SKM-1 (cell line): ENCODE measurements around the gene HPSE.
"Not testable (repeated sequence)": the region's sequence is repeated elsewhere in the genome, so short reads cannot be mapped to it uniquely, and the experiment has no call there.

ENCODE experiments used
- DNase-seq: peaks from one replicate; lab custom pipeline; 2025; ENCODE audit not compliant: unreplicated experiment; lab: John Stamatoyannopoulos, UW

Gene HPSE

DNA sequence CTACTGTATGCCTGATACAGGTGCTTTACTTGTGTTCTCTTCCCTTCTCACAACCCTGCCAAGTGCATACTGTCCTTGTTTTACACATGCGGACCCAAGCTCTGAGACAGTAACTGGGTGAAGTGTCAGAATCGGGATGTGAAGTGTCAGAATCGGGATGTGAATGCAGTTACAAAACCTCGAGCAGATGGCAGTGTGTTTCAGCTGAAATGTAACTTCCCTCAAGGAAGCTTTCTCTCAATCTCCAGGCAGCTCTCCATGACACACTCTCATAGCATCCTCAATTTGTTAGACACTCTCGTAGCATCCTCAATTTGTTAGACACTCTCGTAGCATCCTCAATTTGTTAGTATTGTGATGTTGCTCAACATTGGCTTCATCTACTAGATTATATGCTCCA is 1.1 kb upstream of the HPSE start:
- peak; percentile 12 for DNase-seq

GRCh38 chr4:83331956-83332355 is 2.7 kb downstream of the HPSE start:
- DNase-seq = no peak

DNA sequence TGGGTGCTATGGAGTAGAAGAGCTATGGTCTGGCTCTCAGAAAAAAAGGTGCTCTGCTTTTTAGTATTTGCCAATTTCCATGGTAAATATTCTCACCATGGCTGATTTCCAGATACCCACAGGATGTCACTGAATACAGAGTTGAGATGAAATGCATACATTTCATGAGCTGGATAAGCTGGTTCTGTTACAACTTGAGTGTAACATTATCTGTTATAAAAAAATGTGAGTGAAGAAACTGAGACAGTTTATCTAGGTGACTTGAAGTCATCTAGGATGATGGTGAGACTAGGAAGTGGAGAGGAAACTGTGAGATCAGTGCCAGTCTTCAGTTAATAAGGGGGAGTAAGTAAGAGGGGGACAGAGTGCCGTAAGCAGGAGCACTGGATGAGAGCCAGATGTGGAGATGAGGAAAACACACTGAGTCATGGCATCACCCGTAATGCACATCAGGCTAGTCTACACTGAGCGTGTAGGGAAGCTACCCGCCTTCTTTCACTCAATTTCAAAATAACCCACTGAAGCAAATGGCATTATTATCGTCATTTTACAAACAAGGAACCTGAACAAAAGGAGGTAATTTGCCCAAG is 5.0 kb downstream of the HPSE start:
- DNase-seq = no peak

- no peak for DNase-seq
These were observed 6.0 kb downstream of the HPSE start for GRCh38 chr4:83328521-83329187.

GRCh38 chr4:83326546-83326945 is 8.1 kb downstream of the HPSE start:
- DNase-seq = no peak

DNA sequence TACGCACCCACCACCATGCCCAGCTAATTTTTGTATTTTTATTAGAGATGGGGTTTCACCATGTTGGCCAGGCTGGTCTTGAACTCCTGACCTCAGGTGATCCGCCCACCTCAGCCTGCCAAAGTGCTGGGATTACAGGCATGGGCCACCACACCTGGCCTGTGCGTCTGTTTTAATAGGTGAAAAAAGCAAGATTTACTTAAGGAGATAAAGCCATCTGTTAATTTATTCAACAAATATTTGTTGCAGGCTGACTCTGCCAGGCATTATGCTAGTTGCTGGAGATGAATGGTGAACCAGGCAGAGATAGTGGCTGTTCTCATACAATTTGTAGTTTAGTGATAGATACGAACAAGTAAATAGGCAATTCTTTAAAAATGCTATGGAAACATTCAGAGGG is 9.3 kb downstream of the HPSE start:
- not testable (repeated sequence) for DNase-seq

- DNase-seq = no peak
These were observed 11.5 kb downstream of the HPSE start for GRCh38 chr4:83323136-83323535.

DNA sequence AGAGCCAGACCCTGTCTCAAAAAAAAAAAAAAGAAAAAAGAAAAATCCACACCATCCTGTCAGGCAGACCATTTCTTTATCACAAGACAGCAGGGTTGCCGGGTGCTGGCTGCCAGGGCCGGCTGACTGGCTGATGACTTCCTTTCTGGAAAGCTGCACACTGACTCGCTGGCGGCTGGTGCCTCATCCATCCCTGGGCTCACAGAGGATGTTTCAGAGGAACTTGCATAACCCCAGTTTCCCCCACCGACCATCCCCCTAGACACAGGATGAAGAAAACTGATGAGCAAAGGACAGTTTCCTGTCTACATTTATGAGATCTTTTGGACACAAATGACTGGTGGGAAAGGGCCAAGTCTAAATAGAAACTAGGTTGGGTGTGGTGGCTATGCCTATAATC is 14.1 kb downstream of the HPSE start:
- peak; percentile 85 for DNase-seq

- DNase-seq = no peak
These were observed 16.0 kb downstream of the HPSE start for GRCh38 chr4:83318666-83319065.

DNA sequence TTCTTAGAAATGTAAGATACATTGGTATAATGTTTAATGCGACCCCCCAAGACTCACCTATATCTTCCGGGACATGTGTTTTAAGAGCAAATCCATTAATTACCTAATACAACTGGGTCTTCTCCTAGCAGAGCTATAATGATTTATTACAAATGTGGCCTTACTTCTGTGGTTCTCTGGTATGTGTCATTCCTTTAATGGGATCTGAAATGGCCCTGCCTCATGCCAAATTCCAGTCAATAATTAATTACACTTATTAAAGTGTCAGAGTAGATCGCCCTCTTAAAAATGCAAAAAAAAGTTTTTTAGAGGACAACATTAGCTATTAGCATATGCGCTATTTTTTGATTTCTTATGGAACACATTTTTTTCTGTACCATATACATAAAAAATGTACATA is 17.0 kb downstream of the HPSE start:
- no peak for DNase-seq

GRCh38 chr4:83316459-83317165 is 18.0 kb downstream of the HPSE start:
- DNase-seq = peak; percentile 95

GRCh38 chr4:83315341-83315870 is 19.2 kb downstream of the HPSE start:
- DNase-seq = no peak

- DNase-seq = no peak
These were observed 26.0 kb downstream of the HPSE start for GRCh38 chr4:83308672-83309071.

- DNase-seq = no peak
These were observed 26.7 kb downstream of the HPSE start for GRCh38 chr4:83307920-83308319.

DNA sequence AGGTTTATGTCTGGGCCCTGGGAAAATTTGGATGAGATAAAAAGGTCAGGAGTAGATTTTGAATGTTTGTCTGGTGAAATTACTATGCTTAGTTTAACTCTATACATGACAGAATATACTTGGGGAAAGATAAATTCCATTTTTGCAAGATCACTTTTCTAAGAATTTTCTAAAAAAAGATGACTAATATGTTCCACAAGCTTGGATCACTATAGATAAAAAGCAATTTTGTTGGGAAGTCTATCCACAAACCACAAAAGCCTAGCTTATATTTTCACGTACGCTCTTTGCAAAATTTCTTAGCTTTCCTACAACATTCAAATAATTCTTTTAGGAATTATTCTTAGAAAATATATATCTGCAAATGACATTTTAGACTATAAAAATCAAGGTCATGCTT is 29.5 kb downstream of the HPSE start:
- DNase-seq = no peak

DNA sequence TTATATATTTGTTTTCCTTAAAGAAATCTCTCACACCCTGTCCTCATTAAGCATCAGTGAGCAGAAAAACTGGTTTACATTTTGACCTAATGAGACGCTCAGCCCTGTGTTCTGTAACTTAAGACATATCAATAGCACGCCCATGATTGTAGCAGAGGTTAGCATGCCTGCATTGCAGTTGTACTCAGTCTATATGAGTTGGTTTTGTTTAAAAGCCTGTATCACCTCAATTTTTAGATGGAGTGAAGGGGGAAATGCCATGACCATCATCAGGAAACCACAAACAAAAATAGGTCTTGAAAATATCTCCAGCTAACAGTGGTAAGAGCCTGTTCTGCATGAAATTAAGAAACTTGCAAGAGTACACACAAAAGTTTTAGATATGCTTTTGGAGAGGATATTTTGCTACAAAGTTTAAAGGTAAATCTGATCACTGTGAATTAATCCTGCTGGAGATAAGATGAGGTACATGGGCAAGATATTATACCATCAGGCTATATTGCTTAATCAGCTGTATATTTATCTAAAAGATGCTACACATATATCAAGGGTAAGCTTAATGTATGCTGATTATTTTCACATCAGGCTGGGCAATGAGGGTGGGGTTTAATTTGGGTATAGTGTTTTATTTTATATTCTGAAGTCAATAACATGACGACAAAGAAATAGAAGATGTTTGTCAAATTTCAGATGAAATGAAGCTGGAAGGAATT is 36.9 kb downstream of the HPSE start:
- no peak for DNase-seq

GRCh38 chr4:83293305-83294046 is 41.2 kb downstream of the HPSE start:
- no peak for DNase-seq

DNA sequence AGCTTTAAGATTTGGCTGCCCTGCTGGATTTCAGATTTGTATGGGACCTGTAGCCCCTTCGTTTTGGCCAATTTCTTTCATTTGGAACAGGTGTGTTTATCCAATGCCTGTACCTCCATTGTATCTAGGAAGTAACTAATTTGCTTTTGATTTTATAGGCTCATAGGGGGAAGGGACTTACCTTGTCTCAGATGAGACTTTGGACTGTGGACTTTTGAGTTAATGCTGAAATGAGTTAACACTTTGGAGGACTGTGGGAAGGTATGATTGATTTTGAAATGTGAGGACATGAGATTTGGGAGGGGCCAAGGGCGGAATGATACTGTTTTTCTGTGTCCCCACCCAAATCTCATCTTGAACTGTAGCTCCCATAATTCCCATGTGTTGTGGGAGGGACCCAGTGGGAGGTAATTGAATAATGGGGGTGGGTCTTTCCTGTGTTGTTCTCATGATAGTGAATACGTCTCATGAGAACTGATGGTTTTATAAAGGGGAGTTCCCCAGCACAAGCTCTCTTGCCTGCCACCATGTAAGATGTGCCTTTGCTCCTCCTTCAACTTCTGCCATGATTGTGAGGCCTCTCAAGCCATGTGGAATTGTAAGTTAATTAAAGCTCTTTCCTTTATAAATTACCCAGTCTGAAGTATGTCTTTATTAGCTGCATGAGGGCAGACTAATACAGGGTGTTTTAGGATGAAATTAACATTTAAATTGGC is 44.4 kb downstream of the HPSE start:
- DNase-seq = not testable (repeated sequence)

DNA sequence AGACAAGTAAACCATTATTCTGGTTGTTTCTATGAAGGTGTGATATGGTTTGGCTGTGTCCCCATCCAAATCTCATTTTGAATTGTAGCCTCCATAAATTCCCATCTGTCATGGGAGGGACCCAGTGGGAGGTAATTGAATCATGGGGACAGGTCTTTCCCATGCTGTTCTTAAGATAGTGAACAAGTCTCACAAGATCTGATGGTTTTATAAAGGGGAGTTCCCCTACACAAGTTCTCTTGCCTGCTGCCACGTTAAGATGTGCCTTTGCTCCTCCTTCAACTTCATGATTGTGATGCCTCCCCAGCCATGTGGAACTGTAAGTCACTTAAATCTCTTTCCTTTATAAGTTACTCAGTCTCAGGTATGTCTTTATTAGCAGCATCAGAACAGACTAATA is 46.3 kb downstream of the HPSE start:
- not testable (repeated sequence) for DNase-seq

DNA sequence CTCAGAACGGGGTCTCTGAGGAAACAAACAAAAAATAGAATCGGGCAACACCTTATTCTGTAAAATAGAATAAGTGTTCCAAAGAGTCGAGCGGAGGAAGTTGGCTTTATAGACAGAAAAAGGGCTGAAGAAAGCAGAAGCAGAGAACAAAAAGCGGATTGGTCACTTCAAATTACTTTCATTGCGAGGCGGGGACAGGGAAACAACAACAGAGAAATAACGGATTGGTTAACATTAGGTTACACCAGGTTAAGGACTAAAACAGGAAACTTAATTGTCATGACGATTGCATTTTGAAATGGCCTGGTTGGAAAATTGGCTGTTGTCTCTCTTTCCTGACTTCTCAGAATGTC is 49.6 kb downstream of the HPSE start:
- peak; percentile 91 for DNase-seq
